DOHH2 (cell line): Measurements from ENCODE around the gene UBXN6.

Experiments
- H3F3A ChIP-seq: fragments of 200-600 bp; sonication (generic), shearing (Covaris generic); 2 replicates; pipeline ENCODE4 v1.6.0; 2016; ENCODE audit warnings: antibody characterized with exemption, mild to moderate bottlenecking; ENCODE audit not compliant: control insufficient read depth, insufficient read depth
- H3K27ac ChIP-seq: fragments of 200-600 bp; sonication (generic); 2 replicates; pipeline ENCODE4 v1.5.1; 2014; ENCODE audit warnings: low read depth, mild to moderate bottlenecking, low read length, moderate library complexity
- H3K27me3 ChIP-seq: fragments of 200-600 bp; sonication (generic); 2 replicates; pipeline ENCODE4 v1.6.1; 2014; ENCODE audit warnings: mild to moderate bottlenecking, low read length, mixed read lengths; ENCODE audit not compliant: control insufficient read depth
- H3K36me3 ChIP-seq: fragments of 200-600 bp; sonication (generic); 2 replicates; pipeline ENCODE4 v1.6.1; 2014; ENCODE audit warnings: mild to moderate bottlenecking, low read length, moderate library complexity, mixed read lengths; ENCODE audit not compliant: control insufficient read depth
- H3K4me1 ChIP-seq: fragments of 200-600 bp; sonication (generic); 2 replicates; pipeline ENCODE4 v1.6.1; 2014; ENCODE audit warnings: mild to moderate bottlenecking, low read length, mixed read lengths; ENCODE audit not compliant: control insufficient read depth
- H3K4me2 ChIP-seq: fragments of 200-600 bp; sonication (generic); 2 replicates; pipeline ENCODE4 v1.6.0; 2014; ENCODE audit warnings: mild to moderate bottlenecking, low read length, moderate library complexity
- H3K4me3 ChIP-seq: fragments of 200-600 bp; sonication (generic); 2 replicates; pipeline ENCODE4 v1.5.1; 2014; ENCODE audit warnings: mild to moderate bottlenecking, low read length, mixed read lengths
- H3K79me2 ChIP-seq: fragments of 200-600 bp; sonication (generic); 2 replicates; pipeline ENCODE4 v1.6.1; 2014; ENCODE audit warnings: mild to moderate bottlenecking, low read length, mixed read lengths; ENCODE audit not compliant: control insufficient read depth
- H3K9me2 ChIP-seq: fragments of 200-600 bp; sonication (generic); replicated peaks from 2 replicates; pipeline ENCODE4 v1.6.1; 2014; ENCODE audit warnings: mild to moderate bottlenecking, low read length, mixed read lengths; ENCODE audit not compliant: control insufficient read depth
- H3K9me3 ChIP-seq: fragments of 200-600 bp; sonication (generic); 2 replicates; pipeline ENCODE4 v1.6.1; 2014; ENCODE audit warnings: antibody characterized with exemption, low read length, mixed read lengths; ENCODE audit not compliant: control insufficient read depth, insufficient read depth
- H4K20me1 ChIP-seq: fragments of 200-600 bp; sonication (generic); 2 replicates; pipeline ENCODE4 v1.6.0; 2014; ENCODE audit warnings: low read depth, mild to moderate bottlenecking, antibody characterized with exemption, low read length, moderate library complexity; ENCODE audit not compliant: control insufficient read depth, insufficient read depth
- EZH2phosphoT487 ChIP-seq: fragments of 200-600 bp; sonication (generic); IDR thresholded peaks from 2 replicates; pipeline ENCODE4 v1.6.1; 2017; ENCODE audit warnings: borderline replicate concordance, mild to moderate bottlenecking, antibody characterized with exemption, low read length, moderate library complexity, mixed read lengths
- TF ChIP-seq, protein P1 (sequence below): fragments of 200-600 bp; sonication (generic); IDR thresholded peaks from one replicate; pipeline ENCODE4 v1.5.1; 2014; ENCODE audit warnings: antibody characterized with exemption, mild to moderate bottlenecking, low read depth, low read length; ENCODE audit not compliant: poor library complexity, severe bottlenecking

Gene UBXN6

DNA sequence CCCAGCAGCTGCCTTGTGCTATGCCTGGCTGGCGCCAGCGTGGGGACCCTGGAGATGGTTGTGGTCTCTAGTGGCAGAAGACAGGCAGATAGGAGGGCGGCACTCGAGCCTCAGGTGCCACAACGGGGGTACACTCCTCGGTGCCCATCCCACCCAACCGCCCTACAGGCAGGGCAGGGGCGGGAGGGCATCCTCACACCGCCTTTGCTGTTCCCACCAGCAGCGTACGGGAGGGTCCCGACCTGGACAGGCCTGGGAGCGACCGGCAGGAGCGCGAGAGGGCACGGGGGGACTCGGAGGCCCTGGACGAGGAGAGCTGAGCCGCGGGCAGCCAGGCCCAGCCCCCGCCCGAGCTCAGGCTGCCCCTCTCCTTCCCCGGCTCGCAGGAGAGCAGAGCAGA lies 44.1 kb upstream of the UBXN6 start:
- H3K36me3 ChIP-seq, result peaks cover 12% of the 10 kb centered on the region; the same call in 1 of the 2 replicates

DNA sequence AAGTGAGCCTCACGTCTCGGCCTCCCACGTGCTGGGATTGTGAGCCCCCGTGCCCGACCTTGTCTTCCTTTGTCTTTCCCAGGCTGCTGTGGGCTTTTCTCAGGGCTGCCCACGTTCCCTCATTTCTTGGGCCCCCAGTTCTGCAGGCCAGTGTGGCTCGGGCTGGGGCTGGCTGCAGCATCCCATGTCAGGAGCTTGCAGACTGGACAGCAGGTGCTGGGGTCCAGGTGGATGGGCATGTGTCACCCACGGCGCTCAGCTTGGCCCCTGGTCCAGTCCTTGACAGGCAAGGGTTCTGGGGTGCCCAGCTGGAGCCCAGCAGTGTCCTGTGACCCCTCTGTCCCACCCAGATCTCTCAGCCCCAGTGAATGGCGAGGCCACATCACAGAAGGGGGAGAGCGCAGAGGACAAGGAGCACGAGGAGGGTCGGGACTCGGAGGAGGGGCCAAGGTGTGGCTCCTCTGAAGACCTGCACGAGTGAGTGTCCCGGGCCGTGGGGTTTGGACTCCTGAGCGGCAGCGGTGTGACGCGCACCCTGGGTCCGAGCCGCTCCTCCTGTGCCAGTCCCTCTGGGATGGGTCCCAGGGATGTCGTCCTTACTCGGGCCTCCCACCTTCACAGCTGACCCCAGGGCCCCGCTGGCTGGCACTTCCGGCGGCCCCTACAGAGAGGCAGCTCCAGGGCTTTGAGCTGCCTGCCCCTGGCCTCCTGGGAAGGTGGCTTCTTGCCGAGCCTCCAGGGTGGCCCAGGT lies 43.4 kb upstream of the UBXN6 start:
- Histone ChIP-seq H3K9me2 (no peaks in the 10 kb centered on the region), H4K20me1 (no peaks in the 10 kb centered on the region), H3K79me2 (no peaks in the 10 kb centered on the region), H3K27ac (no peak overlapping the region), H3K4me1 (no peaks in the 10 kb centered on the region), H3K4me3 (no peak overlapping the region), H3F3A (no peaks in the 10 kb centered on the region), H3K27me3 (no peaks in the 10 kb centered on the region), H3K4me2 (no peak overlapping the region), H3K9me3 (no peaks in the 10 kb centered on the region), H3K36me3 (peaks cover 13% of the 10 kb centered on the region; the same call in 1 of the 2 replicates)
- TF ChIP-seq, protein P1, sequence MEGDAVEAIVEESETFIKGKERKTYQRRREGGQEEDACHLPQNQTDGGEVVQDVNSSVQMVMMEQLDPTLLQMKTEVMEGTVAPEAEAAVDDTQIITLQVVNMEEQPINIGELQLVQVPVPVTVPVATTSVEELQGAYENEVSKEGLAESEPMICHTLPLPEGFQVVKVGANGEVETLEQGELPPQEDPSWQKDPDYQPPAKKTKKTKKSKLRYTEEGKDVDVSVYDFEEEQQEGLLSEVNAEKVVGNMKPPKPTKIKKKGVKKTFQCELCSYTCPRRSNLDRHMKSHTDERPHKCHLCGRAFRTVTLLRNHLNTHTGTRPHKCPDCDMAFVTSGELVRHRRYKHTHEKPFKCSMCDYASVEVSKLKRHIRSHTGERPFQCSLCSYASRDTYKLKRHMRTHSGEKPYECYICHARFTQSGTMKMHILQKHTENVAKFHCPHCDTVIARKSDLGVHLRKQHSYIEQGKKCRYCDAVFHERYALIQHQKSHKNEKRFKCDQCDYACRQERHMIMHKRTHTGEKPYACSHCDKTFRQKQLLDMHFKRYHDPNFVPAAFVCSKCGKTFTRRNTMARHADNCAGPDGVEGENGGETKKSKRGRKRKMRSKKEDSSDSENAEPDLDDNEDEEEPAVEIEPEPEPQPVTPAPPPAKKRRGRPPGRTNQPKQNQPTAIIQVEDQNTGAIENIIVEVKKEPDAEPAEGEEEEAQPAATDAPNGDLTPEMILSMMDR, result no peak
- no peak for TF ChIP-seq EZH2phosphoT487

More for the DNA sequence above, 44.1 kb upstream of the UBXN6 start:
- H4K20me1 ChIP-seq, result no peaks in the 10 kb centered on the region
- H3K79me2 ChIP-seq, result no peaks in the 10 kb centered on the region
- H3F3A ChIP-seq, result no peaks in the 10 kb centered on the region
- H3K4me3 ChIP-seq, result no peak overlapping the region
- H3K9me3 ChIP-seq, result no peaks in the 10 kb centered on the region
- H3K27ac ChIP-seq, result no peak overlapping the region
- no peaks in the 10 kb centered on the region for H3K27me3 ChIP-seq
- H3K4me2 ChIP-seq, result no peak overlapping the region
- no peaks in the 10 kb centered on the region for H3K4me1 ChIP-seq
- TF ChIP-seq, protein P1, result no peak
- TF ChIP-seq EZH2phosphoT487, result no peak
- no peaks in the 10 kb centered on the region for H3K9me2 ChIP-seq

DNA sequence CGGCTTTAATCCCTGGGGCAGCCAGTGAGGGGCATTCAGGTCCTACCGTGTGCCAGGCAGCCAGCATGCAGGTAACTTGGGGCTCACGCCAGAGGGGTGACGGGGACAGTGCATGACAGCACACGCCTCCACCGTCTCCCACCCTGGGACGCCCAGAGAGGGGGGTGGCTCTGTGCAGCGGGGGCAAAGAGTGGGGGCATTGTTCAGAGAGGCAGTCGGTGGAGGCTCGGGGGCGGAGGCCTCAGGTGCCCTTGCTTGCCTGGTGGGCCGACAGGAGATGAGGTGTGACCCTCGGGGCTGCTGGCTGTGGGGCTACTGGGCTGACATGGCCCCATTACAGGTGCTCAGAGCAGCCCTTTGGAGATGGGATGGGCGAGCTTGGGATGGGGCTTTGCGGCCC lies 42.3 kb upstream of the UBXN6 start:
- Histone ChIP-seq H3K27ac (no peak overlapping the region), H3K4me1 (no peaks in the 10 kb centered on the region), H3K4me2 (no peak overlapping the region), H3K79me2 (no peaks in the 10 kb centered on the region), H3F3A (no peaks in the 10 kb centered on the region), H3K27me3 (no peaks in the 10 kb centered on the region), H3K4me3 (no peak overlapping the region), H4K20me1 (no peaks in the 10 kb centered on the region), H3K9me2 (no peaks in the 10 kb centered on the region), H3K36me3 (peaks cover 18% of the 10 kb centered on the region; the same call in 1 of the 2 replicates), H3K9me3 (no peaks in the 10 kb centered on the region)
- no peak for TF ChIP-seq EZH2phosphoT487
- TF ChIP-seq, protein P1, result no peak
